Endothelial cell of umbilical vein (primary cell): ENCODE data around the gene PAQR7. TPM values are rescaled to one million over a fixed set of nuclear protein-coding genes. Genes with fewer than 3 reads are reported as not detected.

Source experiments
- BruUV-seq: library from RNA; stranded (reverse); fragments of 400-500 nt; replicated peaks from 2 replicates; lab custom pipeline; 2021; lab: Mats Ljungman, UMichigan
- CTCF ChIA-PET: fragments of 300-600, 350-600 bp; sonication (Branson Sonifier 250); formaldehyde crosslinking; loops from one replicate; lab custom pipeline; 2021; ENCODE audit warnings: antibody characterized with exemption, inconsistent platforms; lab: Charles Lee
- POLR2A ChIA-PET: fragments of 300-600, 350-600 bp; sonication (Branson Sonifier 250); formaldehyde crosslinking; loops from one replicate; lab custom pipeline; 2021; ENCODE audit warnings: antibody characterized with exemption, inconsistent platforms; lab: Charles Lee
- DNase-seq: peaks from one replicate; pipeline ENCODE4 v3.0.0-alpha.2; 2011; ENCODE audit warnings: low read depth, low spot score
- FAIRE-seq: peaks from 2 replicates; lab custom pipeline; 2011; peaks lifted over from hg19 to GRCh38; lab: Jason Lieb, UNC
- H2AFZ ChIP-seq: 2 replicates; pipeline ENCODE4 v1.6.0; 2012; ENCODE audit warnings: low read depth, low read length, control low read depth, inconsistent platforms
- H3K27ac ChIP-seq: 2 replicates; pipeline ENCODE4 v1.5.1; 2011; ENCODE audit warnings: low read depth, mild to moderate bottlenecking, control low read depth, low read length, moderate library complexity; ENCODE audit not compliant: insufficient read depth
- H3K27me3 ChIP-seq, 2 experiments: 2 replicates each; pipeline versions ENCODE4 v1.6.0 to v1.6.1; 2011; ENCODE audit warnings: low read length in 2 of 2, mixed read lengths in 1 of 2; ENCODE audit not compliant: control insufficient read depth in 2 of 2, insufficient read depth in 2 of 2
- H3K36me3 ChIP-seq, 2 experiments: 2 replicates in 1 of 2; 3 replicates in 1 of 2; pipeline ENCODE4 v1.5.1; 2011; ENCODE audit warnings: low read length in 2 of 2, mild to moderate bottlenecking in 1 of 2, moderate library complexity in 1 of 2; ENCODE audit not compliant: control insufficient read depth in 2 of 2, insufficient read depth in 2 of 2; ENCODE audit errors: extremely low read depth in 1 of 2
- H3K4me1 ChIP-seq: 3 replicates; pipeline ENCODE4 v1.5.1; 2011; ENCODE audit warnings: mild to moderate bottlenecking, low read length; ENCODE audit not compliant: control insufficient read depth, insufficient read depth; ENCODE audit errors: extremely low read depth
- H3K4me2 ChIP-seq: 2 replicates; pipeline ENCODE4 v1.6.1; 2011; ENCODE audit warnings: low read length, control low read depth, mixed read lengths; ENCODE audit not compliant: insufficient read depth
- H3K4me3 ChIP-seq, 3 experiments: fragments of 200-600 bp in 1 of 3; sonication (generic), shearing (Covaris generic) in 1 of 3; replicated peaks in 1 of 3; 2 replicates each; pipeline ENCODE4 v1.5.1; 2011 to 2016; ENCODE audit warnings: control low read depth in 3 of 3, low read length in 3 of 3, mild to moderate bottlenecking in 2 of 3, inconsistent platforms in 1 of 3, low read depth in 1 of 3, moderate library complexity in 1 of 3; ENCODE audit not compliant: insufficient read depth in 1 of 3
- H3K79me2 ChIP-seq: 2 replicates; pipeline ENCODE4 v1.6.0; 2012; ENCODE audit warnings: low read length, inconsistent platforms; ENCODE audit not compliant: control insufficient read depth, insufficient read depth
- H3K9ac ChIP-seq: replicated peaks from 2 replicates; pipeline ENCODE3; 2011; ENCODE audit warnings: low read length, control low read depth; ENCODE audit not compliant: insufficient read depth; ENCODE audit errors: extremely low read depth
- H3K9me1 ChIP-seq: replicated peaks from 3 replicates; pipeline ENCODE4 v1.6.0; 2011; ENCODE audit warnings: mild to moderate bottlenecking, low read length; ENCODE audit not compliant: control insufficient read depth, insufficient read depth; ENCODE audit errors: extremely low read depth
- H3K9me3 ChIP-seq: replicated peaks from 2 replicates; pipeline ENCODE4 v1.5.1; 2012; ENCODE audit warnings: low read length, inconsistent platforms; ENCODE audit not compliant: control insufficient read depth, insufficient read depth
- H4K20me1 ChIP-seq: replicated peaks from 2 replicates; pipeline ENCODE3; 2011; ENCODE audit warnings: mild to moderate bottlenecking, low read length; ENCODE audit not compliant: control insufficient read depth, insufficient read depth; ENCODE audit errors: extremely low read depth
- CTCF ChIP-seq, 2 donors: IDR thresholded peaks; 1 replicate in 1 of 2; 2 replicates in 1 of 2; pipeline ENCODE4 v1.5.1; 2011; ENCODE audit warnings: low read length in 2 of 2, mild to moderate bottlenecking in 2 of 2, moderate library complexity in 2 of 2, control low read depth in 1 of 2, inconsistent platforms in 1 of 2, low read depth in 1 of 2; ENCODE audit not compliant: insufficient read depth in 1 of 2; ENCODE audit errors: extremely low read depth in 1 of 2
- EZH2 ChIP-seq: IDR thresholded peaks from 2 replicates; pipeline ENCODE4 v1.6.1; 2012; ENCODE audit warnings: borderline replicate concordance, low read depth, mild to moderate bottlenecking, moderate library complexity, low read length, inconsistent platforms; ENCODE audit not compliant: severe bottlenecking
- FOS ChIP-seq: IDR thresholded peaks from 2 replicates; pipeline ENCODE4 v1.6.1; 2011; ENCODE audit warnings: mild to moderate bottlenecking, low read length, moderate library complexity, borderline replicate concordance; ENCODE audit not compliant: insufficient read depth
- GATA2 ChIP-seq: IDR thresholded peaks from 2 replicates; pipeline ENCODE4 v1.7.0; 2011; ENCODE audit warnings: low read depth, mild to moderate bottlenecking, moderate library complexity, mixed read lengths, low read length; ENCODE audit not compliant: insufficient read length, insufficient read depth
- JUN ChIP-seq: IDR thresholded peaks from 2 replicates; pipeline ENCODE4 v1.6.1; 2011; ENCODE audit warnings: borderline replicate concordance, low read depth; ENCODE audit not compliant: insufficient read length, insufficient read depth
- MAX ChIP-seq: IDR thresholded peaks from 2 replicates; pipeline ENCODE4 v1.6.1; 2011; ENCODE audit not compliant: insufficient read depth, insufficient read length
- MYC ChIP-seq: IDR thresholded peaks from one replicate; pipeline ENCODE4 v1.6.1; 2011; ENCODE audit warnings: mild to moderate bottlenecking, low read depth, low read length
- POLR2A ChIP-seq: IDR thresholded peaks from 2 replicates; pipeline ENCODE4 v1.6.1; 2012; ENCODE audit warnings: low read depth, mild to moderate bottlenecking, control low read depth, low read length
- POLR2AphosphoS5 ChIP-seq: IDR thresholded peaks from 2 replicates; pipeline ENCODE4 v1.6.1; 2012; ENCODE audit warnings: low read depth, mild to moderate bottlenecking, control low read depth, low read length, moderate library complexity; ENCODE audit not compliant: insufficient read depth
- dilution Hi-C: fragments of 300-500 bp; cut with MboI; formaldehyde crosslinking; loops from one replicate; pipeline ENCODE4 v1.15.0; 2019; ENCODE audit warnings: low sequenced_read_pairs; ENCODE audit not compliant: extremely low pct_ligation_motif_present
- intact Hi-C: fragments of 100-400 bp; cut with micrococcal nuclease; formaldehyde crosslinking; loops from one replicate; pipeline ENCODE4 v1.10.0; 2022
- polyA plus RNA-seq, 4 experiments: library from polyadenylated mRNA; depleted of rRNA in 3 of 4; stranded (reverse) in 3 of 4; unstranded in 1 of 4; fragments of >200 nt; gene quantifications; 2 replicates each; pipeline versions ENCODE4 v1.2.1 to v1.2.3, GENCODE V29; 2011 to 2012; ENCODE audit warnings: missing spikeins in 1 of 4
- total RNA-seq: library from RNA; stranded (reverse); gene quantifications from 2 replicates; pipeline ENCODE4 v1.2.3, GENCODE V29; 2021

PAQR7 gene
- total and polyA plus RNA-seq, 2 donors (not counting 3 experiments of a cell fraction or from before 2014, with no cell fraction given), result 8.4 to 10.8 TPM

- ChIA-PET CTCF (no interaction called here), POLR2A (no interaction called here)
- FAIRE-seq (no peak), DNase-seq (no peak)
- Histone ChIP-seq H3K27me3 (no peaks in the 10 kb centered on the region), H3K4me2 (no peak overlapping the region), H3K9me1 (no peaks in the 10 kb centered on the region), H3K36me3 (peaks cover 8 to 26% of the 10 kb centered on the region in 2 experiments), H3K79me2 (peaks cover 2% of the 10 kb centered on the region), H3K9me3 (no peaks in the 10 kb centered on the region), H3K4me1 (peaks cover 4% of the 10 kb centered on the region), H2AFZ (no peak overlapping the region), H4K20me1 (no peaks in the 10 kb centered on the region), H3K27ac (no peak overlapping the region), H3K9ac (no peak overlapping the region), H3K4me3 (no peak overlapping the region)
- no TSS peak for BruUV-seq
- intact Hi-C loops (no loop called here), dilution Hi-C loops (no loop called here)
- TF ChIP-seq CTCF (IDR thresholded peaks at IDR 0.05; ENCODE audit: extremely low read depth in 1 of 2, insufficient read depth in 1 of 2, low read depth in 1 of 2, low read length in 2 of 2) (no peak), POLR2AphosphoS5 (no peak), EZH2 (no peak), POLR2A (no peak), MYC (no peak), MAX (no peak), FOS (no peak), GATA2 (no peak), JUN (no peak)
Observed at GRCh38 chr1:25826571-25826970, 48.9 kb downstream of the PAQR7 start.
